Astrocyte of the cerebellum (primary cell): Measurements from ENCODE around the gene ZDHHC11.
"Not testable (repeated sequence)": the region's sequence is repeated elsewhere in the genome, so short reads cannot be mapped to it uniquely, and the experiment has no call there.

Experiments used
- DNase-seq: peaks from one replicate; pipeline ENCODE4 v3.0.0-alpha.2; 2011; ENCODE audit warnings: low read depth
- H3K4me3 ChIP-seq: 2 replicates; pipeline ENCODE4 v1.5.1; 2011; ENCODE audit warnings: mild to moderate bottlenecking, low read depth, low read length, moderate library complexity
- CTCF ChIP-seq: IDR thresholded peaks from 2 replicates; pipeline ENCODE4 v1.5.1; 2012; ENCODE audit warnings: low read length, low read depth, moderate library complexity, mild to moderate bottlenecking; ENCODE audit errors: missing control alignments
- in situ Hi-C: cut with HindIII; loops from 2 replicates; pipeline ENCODE4 v1.10.0; 2017; ENCODE audit warnings: low sequenced_read_pairs

The ZDHHC11 gene

DNA sequence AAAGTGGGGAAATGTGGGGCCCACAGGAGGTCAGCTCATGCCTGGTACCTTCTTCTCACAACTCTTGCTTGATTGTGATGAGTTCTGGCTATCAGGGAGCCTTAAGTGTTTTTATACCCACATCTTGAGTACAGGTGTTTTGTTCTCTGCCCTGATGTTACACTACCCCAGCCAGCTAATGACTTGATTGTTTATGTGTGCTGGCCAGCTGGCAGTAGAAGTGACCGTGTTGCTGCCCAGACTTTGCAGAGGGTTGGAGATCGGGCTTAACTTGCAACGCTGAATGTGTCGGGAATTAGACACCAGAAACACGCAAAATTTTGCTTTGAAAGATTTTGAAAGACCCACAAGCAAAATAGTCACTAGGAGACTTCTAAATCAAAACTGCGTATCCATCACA lies 49.3 kb downstream of the ZDHHC11 start:
- no peak for DNase-seq
- H3K4me3 ChIP-seq = no peak overlapping the region
- TF ChIP-seq CTCF = no peak
- in situ Hi-C loops = no loop called here

DNA sequence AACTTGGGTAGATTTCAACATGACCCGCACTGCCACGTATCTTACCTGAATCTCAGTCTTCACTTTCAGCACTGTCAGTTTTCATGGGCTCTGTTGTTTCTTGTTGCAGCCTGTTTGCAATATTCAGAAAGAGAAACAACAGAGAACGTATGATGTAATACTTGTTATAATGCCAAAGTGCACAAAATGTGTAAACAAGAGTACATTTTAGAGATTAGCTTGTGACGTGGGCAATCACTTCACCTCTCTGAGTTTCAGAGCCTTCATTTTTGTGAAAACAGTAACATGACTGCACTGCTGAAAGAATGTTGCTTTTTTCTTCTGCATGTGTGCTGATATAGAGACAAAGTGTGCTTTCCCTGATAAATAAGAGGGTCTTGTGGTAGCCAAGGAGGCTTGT lies 49.7 kb downstream of the ZDHHC11 start:
- DNase-seq, in situ Hi-C loops, H3K4me3 ChIP-seq: not testable (repeated sequence)

DNA sequence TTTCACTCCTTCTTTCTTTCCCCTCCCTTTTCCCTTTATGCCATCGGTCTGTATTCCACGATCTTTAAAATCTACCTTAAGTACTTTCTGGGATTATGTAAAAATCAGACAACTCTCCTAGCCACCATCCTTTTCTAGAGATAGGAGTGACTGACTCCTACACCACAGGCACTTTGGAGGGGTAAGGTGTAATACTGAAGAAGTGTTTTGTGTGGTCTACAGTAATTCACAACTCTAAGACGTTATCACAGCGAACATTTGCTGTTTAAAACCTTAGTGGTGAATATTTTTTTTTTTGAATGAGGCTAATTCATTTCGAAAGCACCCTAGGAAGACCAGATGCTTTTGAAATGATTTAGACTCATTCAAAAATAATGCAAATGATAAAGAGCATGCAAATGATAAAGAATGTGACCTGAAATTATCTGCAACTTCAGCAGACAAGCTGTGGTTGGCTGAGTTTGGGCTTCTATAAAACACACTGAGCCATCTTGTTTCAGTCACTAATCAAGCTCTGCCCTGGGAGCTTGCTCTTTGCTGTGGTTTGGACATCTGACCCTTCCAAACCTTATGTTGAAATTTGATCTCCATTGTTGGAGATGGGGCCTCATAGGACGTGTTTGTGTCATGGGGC lies 52.2 kb downstream of the ZDHHC11 start:
- DNase-seq, in situ Hi-C loops, H3K4me3 ChIP-seq: not testable (repeated sequence)

DNA sequence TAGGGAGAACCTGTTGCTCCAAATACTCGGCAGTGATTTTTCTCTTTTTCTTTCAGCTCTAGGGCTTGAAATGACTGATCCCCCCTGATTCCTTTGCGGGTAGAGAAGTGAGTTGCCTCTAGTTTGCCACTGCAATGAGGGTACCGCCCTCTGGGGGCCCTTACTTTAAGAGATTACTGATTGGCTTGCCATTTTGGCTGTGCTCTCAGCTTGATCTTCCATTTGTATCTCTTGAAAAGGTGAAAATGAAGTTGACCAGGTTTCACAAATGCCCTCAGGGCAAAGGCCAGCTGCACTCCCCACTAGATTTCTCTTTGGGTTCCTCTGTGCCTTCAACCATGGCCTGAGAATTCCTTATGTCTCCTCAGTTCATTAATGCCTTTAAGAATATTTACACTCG lies 52.8 kb downstream of the ZDHHC11 start:
- H3K4me3 ChIP-seq, DNase-seq, in situ Hi-C loops: not testable (repeated sequence)

- in situ Hi-C loops, H3K4me3 ChIP-seq: not testable (repeated sequence)
These were observed 54.9 kb downstream of the ZDHHC11 start for GRCh38 chr5:795873-796272.

GRCh38 chr5:794948-795347 lies 55.8 kb downstream of the ZDHHC11 start:
- in situ Hi-C loops, H3K4me3 ChIP-seq, DNase-seq: not testable (repeated sequence)

More at GRCh38 chr5:795873-796272, 54.9 kb downstream of the ZDHHC11 start:
- not testable (repeated sequence) for DNase-seq

DNA sequence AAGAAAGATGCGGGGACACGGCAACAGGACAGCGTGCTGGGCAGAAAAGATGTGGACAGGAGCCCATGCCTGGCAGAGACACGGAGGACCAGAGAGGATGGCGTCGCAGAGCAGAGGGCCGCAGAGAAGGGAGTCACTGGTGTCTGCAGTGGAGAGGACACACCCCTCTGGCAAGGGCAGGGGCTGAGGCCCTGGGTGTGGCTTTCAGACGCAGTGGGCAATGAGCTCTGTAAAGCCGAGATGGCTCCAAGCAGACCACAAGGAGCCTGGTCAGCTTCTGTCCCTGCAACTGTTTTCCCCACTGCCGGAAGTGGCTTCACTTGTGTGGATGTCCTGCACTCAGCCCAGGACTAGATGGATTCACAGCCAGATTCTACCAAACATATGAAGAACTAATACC lies 62.1 kb downstream of the ZDHHC11 start:
- H3K4me3 ChIP-seq, in situ Hi-C loops, DNase-seq: not testable (repeated sequence)

GRCh38 chr5:787857-788233 lies 62.9 kb downstream of the ZDHHC11 start:
- H3K4me3 ChIP-seq = not testable (repeated sequence)

DNA sequence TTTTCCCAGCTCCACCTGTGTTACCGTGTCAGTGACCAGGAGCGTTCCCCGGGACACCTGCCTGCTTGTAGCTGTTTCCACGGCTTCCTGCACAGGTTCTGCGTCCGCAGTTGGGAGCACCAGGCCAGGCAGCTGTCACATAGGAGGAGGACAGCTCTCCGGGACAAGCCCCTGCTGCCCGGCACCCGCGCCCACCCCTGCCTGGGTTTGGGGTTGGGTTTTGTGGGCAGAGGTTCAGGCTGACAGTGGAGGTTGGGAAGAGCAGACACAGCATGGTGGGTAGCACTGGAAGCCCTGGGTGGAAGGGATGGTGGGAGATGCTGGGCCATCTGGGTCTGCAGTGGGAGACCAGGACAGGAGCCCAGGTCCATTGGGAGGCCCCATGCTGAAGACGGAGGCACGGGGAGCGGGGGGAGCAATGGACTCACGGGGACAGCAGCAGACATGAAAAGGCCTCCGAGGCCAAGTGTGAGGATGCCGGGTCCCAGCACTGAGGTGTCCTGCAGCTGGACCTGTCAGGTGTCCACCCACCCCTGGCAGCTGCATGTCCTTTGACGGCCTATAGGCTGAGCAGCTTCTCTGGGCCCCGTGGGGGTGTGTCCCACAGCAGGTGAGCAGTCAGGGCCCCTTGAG lies 63.4 kb downstream of the ZDHHC11 start:
- DNase-seq, H3K4me3 ChIP-seq, in situ Hi-C loops: not testable (repeated sequence)

More at GRCh38 chr5:787857-788233, 62.9 kb downstream of the ZDHHC11 start:
- in situ Hi-C loops, DNase-seq: not testable (repeated sequence)

DNA sequence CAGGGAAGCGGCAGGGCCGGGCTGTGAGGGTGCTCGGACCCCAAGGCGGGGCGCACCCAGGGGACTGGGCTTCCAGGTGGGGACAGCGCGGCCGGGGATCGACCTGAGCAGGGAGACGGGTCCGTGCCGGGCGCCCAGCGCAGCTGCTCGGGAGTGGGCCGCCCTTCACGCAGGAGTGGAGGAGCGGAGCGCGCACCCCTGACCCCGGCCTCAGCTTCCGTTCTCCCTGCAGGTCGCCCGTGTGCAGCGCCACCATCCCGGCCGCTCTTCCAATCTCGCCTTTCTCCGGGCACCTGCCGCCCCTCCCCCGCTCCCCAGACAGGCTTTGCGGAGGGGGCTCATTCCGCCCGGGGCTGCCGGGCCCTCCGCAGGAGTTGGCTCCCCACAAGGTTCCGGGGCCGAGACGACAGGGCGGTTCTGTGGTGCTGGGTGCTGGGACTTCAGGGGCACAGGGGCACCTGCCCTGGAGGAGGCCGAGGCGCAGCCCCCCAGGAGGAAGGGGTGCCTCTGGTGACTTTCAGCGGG lies 65.5 kb downstream of the ZDHHC11 start:
- DNase-seq, in situ Hi-C loops: not testable (repeated sequence)
- H3K4me3 ChIP-seq = peak overlapping the region; percentile 37

DNA sequence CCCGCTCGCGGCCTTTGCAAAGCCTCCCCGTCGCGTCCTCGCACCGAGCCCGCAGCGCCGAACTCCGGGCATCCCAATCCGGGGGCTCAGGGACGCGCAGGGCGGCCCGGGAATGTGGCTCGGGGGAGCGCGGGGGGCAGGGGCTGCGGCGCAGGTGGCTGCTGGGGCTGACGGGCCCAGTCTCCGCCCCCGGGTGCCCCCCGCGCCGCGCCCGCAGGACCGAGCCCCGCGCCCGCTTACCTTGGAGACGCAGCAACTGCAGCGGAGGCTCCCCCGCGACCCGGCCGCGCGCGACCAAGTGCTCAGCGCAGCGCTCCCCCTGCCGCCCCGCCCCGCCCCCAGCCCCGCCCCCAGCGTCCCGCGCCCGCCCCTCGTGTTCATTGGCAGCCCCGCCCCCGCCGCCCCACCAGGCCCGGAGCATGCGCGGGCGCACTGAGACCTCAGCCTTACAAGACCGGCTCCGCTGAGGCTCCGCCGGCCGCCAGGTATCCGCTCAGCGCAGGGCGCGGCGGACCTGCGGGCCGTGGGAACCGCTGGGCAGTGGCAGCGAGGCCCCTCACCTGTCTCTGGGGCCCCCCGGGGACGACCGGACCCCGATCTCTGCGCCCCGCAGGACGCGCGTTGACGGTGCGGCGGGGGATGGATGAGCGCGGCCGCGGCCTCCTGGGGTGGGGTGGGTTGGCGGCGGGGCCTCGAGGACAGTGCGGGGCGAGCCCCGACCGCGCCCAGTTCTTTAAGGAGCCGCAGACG lies 66.2 kb downstream of the ZDHHC11 start, which contains the start of gene ZDHHC11B:
TSS of gene ZDHHC11B (minus strand) at position 302 of the 750 bp plus-strand sequence. CDS start 17,810 bp downstream, outside the sequence.
- in situ Hi-C loops = not testable (repeated sequence)
- H3K4me3 ChIP-seq = peak within 1 kb of the TSS; percentile 37
- DNase-seq = peak; percentile 13

GRCh38 chr5:783881-784427 lies 66.8 kb downstream of the ZDHHC11 start:
- in situ Hi-C loops, DNase-seq: not testable (repeated sequence)
- peak overlapping the region; percentile 37 for H3K4me3 ChIP-seq

- in situ Hi-C loops, DNase-seq, H3K4me3 ChIP-seq: not testable (repeated sequence)
These were observed 67.6 kb downstream of the ZDHHC11 start for GRCh38 chr5:783049-783802.

- in situ Hi-C loops, DNase-seq, H3K4me3 ChIP-seq: not testable (repeated sequence)
These were observed 68.4 kb downstream of the ZDHHC11 start for GRCh38 chr5:782356-782755.

- H3K4me3 ChIP-seq, in situ Hi-C loops, DNase-seq: not testable (repeated sequence)
These were observed 70.2 kb downstream of the ZDHHC11 start for GRCh38 chr5:780571-780970.
